Measurements from ENCODE around the gene SNX11. TPM values are rescaled to one million over a fixed set of nuclear protein-coding genes. Genes with fewer than 3 reads are reported as not detected.

SNX11 gene
- polyA plus RNA-seq, 3 donors = 8.4 to 17.1 (median 13.5) TPM

DNA sequence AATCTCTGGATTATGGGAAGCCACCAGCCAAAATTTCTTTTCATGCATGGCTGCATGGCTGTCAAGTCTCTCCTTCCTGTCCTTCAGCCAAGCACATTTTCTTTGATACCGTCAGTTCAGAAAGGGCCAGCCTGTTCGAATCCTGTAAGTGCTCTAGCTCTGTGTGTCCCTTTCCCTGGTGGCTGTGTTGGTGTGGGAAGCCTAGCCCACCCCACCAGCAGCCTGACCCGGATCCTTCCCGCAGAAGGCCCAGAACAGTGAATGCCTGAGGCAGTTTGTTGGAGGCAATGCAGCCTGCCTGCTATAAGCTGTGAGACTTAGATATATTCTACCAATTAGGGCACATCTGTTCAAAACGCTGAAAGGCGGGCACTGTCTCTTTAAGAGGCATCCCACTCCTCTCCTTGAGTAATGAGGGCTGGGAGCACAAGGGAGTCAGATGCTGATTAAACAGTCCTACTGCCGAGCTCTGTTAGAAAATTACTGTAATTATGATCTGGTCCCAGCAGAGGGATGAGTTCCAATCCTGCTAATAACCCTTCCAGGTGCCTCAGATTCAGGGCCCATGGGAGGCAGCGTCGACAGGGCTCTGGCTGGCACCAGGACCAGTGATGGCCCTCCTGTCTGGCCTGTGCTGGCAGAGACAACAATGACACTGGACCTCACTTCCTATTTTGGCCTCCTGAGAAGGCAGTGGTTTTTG lies 18.4 kb downstream of the SNX11 start:
- WGBS, 3 donors = 63 to 71% (median 67%) methylated on average over 9 of the region's 9 CpGs
- H3K27ac ChIP-seq (ENCODE audit: low read depth, low read length) = no peak overlapping the region

- whole genome bisulfite sequencing, 3 donors = 59 to 82% (median 71%) methylated on average over 7 of the region's 7 CpGs
- no peak overlapping the region for H3K27ac ChIP-seq (ENCODE audit: low read depth, low read length)
Observed at GRCh38 chr17:48126532-48126850, 18.9 kb downstream of the SNX11 start.

GRCh38 chr17:48127371-48128051 lies 19.9 kb downstream of the SNX11 start:
- H3K27ac ChIP-seq (ENCODE audit: low read depth, low read length) = no peak overlapping the region
- 63 to 77% (median 69%) methylated on average over 9 of the region's 9 CpGs for WGBS, 3 donors

- 45 to 66% (median 64%) methylated on average over 5 of the region's 5 CpGs for WGBS, 3 donors
- H3K27ac ChIP-seq (ENCODE audit: low read depth, low read length) = no peak overlapping the region
Observed at GRCh38 chr17:48128400-48128799, 20.8 kb downstream of the SNX11 start.

DNA sequence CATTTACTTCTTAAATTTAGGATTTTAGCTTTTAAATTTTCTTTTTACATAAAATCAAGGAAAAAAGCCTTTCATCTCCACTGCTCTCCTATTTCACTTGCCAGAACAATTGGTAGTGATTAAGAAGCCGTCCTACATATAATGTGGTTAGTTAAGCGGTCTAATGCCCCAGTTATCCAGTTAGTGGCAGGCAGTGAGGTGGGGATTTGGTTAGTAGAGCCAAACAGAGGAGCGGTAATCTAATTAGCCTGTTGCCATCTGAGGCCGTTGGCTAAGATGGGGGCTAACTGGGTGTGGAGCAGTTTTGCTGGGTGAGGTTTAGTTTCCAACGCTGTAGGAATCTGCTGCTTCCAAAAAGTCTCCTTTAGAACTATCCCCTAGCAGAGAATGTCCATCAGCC lies 22.4 kb downstream of the SNX11 start:
- 53 to 78% (median 73%) methylated on average over 5 of the region's 5 CpGs for WGBS, 3 donors
- no peak overlapping the region for H3K27ac ChIP-seq (ENCODE audit: low read depth, low read length)

- H3K27ac ChIP-seq (ENCODE audit: low read depth, low read length) = no peak overlapping the region
- 35 to 52% (median 49%) methylated on average over 4 of the region's 4 CpGs for WGBS, 3 donors
Observed at GRCh38 chr17:48131216-48131824, 23.8 kb downstream of the SNX11 start.

DNA sequence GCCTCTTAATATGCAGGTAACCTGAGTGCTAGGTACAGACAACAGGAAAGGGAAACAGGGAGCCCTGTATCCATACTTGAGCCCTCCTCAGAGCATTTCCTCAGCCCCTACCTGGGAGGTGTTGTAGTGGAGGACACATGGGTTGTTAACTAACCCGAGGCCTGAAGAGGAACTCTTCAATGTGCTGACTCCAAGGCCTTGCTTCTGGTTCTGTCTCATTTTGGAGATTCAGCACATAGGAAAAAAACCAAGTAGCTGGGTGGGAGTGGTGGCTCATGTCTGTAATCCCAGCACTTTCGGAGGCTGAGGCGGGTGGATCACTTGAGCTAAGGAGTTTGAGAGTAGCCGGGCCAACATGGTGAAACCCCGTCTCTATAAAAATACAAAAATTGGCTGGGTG lies 24.8 kb downstream of the SNX11 start:
- 64 to 77% (median 70%) methylated on average over 5 of the region's 5 CpGs for WGBS, 3 donors
- no peak overlapping the region for H3K27ac ChIP-seq (ENCODE audit: low read depth, low read length)

DNA sequence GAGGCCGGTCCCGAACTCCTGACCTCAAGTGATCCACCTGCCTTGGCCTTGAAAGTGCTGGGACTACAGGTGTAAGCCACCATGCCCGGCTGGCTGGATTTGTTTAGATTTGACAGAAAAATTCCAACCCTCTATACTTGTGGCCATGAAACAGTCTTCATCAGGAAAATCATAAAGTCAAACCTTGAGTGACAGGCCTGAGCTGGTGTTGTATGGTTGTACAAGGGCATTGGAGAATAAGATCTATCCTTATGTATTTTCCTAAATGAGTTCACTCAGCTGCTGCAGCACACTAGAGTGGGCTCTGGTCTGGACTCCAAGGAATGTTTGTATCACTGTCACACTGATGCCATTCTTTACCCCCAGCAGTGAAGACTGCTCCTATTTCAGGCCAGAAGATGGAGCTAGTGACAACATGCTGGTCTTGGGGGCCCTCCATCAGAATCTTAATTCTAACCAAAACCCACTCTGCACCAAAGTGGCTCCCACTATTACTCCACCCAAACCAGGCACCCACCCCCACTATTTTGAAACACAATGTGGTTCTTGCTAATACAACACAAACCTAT lies 27.4 kb downstream of the SNX11 start:
- H3K27ac ChIP-seq (ENCODE audit: low read depth, low read length) = no peak overlapping the region
- 83 to 91% (median 86%) methylated on average over 3 of the region's 3 CpGs for WGBS, 3 donors

- WGBS, 3 donors = 73 to 75% (median 73%) methylated on average over 1 of the region's 1 CpG
- H3K27ac ChIP-seq (ENCODE audit: low read depth, low read length) = no peak overlapping the region
Observed at GRCh38 chr17:48137656-48138055, 30.1 kb downstream of the SNX11 start.

- 30 to 78% (median 43%) methylated on average over 2 of the region's 2 CpGs for WGBS, 3 donors
Observed at GRCh38 chr17:48139944-48140343, 32.4 kb downstream of the SNX11 start.

DNA sequence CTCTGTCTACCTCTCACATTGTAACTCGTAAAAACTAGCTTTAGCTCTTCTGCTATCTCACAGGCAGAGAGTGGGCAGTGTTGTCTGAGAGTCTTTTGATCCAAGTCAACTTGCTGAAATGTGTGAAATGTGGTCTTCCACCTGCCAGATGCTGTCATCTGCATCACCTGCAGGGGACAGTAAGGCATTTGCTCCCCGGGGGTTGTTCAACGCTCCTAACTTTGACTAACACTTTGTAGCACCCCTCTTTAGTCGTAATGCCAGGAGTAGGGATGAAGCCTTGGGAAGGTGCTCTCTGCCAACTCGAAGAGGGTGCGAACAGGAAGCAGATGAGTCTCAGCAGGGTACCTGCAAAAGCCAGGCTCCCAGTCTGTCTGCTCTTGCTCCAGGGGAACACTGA lies 36.1 kb downstream of the SNX11 start:
- H3K27ac ChIP-seq (ENCODE audit: low read depth, low read length) = no peak overlapping the region
- WGBS, 3 donors = 34 to 58% (median 49%) methylated on average over 6 of the region's 6 CpGs

More at GRCh38 chr17:48139944-48140343, 32.4 kb downstream of the SNX11 start:
- no peak overlapping the region for H3K27ac ChIP-seq (ENCODE audit: low read depth, low read length)

DNA sequence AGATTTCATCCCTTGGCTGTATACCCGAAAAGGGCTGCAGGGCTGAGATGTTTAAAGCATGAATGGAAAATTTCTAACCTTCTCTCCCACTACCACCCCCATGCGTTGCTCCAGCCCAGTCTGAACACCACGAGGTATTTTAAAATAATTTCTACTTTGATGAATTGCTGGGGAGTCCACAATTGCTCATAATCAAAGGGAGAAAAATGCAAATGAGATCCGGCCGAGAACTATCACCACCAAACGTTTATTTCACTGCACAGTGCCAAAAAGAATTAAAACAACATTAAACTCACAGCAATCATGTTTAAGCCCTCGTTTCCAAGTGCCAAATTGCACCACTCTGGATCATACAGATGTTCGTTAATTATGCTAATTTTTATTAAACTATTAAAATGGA lies 36.7 kb downstream of the SNX11 start:
- H3K27ac ChIP-seq (ENCODE audit: low read depth, low read length) = no peak overlapping the region
- WGBS, 3 donors = 59 to 66% (median 63%) methylated on average over 8 of the region's 8 CpGs

- 94 to 98% (median 95%) methylated on average over 3 of the region's 3 CpGs for WGBS, 3 donors
- H3K27ac ChIP-seq (ENCODE audit: low read depth, low read length) = no peak overlapping the region
Observed at GRCh38 chr17:48144976-48145798, 37.6 kb downstream of the SNX11 start.

GRCh38 chr17:48148029-48148770 lies 40.6 kb downstream of the SNX11 start:
- WGBS, 3 donors = 69 to 78% (median 74%) methylated on average over 14 of the region's 14 CpGs
- H3K27ac ChIP-seq (ENCODE audit: low read depth, low read length) = no peak overlapping the region

- 45 to 59% (median 58%) methylated on average over 16 of the region's 16 CpGs for WGBS, 3 donors
- H3K27ac ChIP-seq (ENCODE audit: low read depth, low read length) = no peak overlapping the region
Observed at GRCh38 chr17:48148854-48149786, 41.6 kb downstream of the SNX11 start.

GRCh38 chr17:48149787-48150463 lies 42.4 kb downstream of the SNX11 start:
- WGBS, 3 donors = 70 to 89% (median 87%) methylated on average over 4 of the region's 4 CpGs

More at GRCh38 chr17:48149787-48150463, 42.4 kb downstream of the SNX11 start:
- no peak overlapping the region for H3K27ac ChIP-seq (ENCODE audit: low read depth, low read length)

Measured in adipose tissue (tissue), 3 donors.